ENCODE results near the gene RXRA. TPM values are rescaled to one million over a fixed set of nuclear protein-coding genes. Genes with fewer than 3 reads are reported as not detected.

RXRA gene
- total and polyA plus RNA-seq, 2 of the 13 experiments (the other 11 are each of a cell fraction or from before 2014, with no cell fraction given) = 18.9 to 29.2 TPM

DNA sequence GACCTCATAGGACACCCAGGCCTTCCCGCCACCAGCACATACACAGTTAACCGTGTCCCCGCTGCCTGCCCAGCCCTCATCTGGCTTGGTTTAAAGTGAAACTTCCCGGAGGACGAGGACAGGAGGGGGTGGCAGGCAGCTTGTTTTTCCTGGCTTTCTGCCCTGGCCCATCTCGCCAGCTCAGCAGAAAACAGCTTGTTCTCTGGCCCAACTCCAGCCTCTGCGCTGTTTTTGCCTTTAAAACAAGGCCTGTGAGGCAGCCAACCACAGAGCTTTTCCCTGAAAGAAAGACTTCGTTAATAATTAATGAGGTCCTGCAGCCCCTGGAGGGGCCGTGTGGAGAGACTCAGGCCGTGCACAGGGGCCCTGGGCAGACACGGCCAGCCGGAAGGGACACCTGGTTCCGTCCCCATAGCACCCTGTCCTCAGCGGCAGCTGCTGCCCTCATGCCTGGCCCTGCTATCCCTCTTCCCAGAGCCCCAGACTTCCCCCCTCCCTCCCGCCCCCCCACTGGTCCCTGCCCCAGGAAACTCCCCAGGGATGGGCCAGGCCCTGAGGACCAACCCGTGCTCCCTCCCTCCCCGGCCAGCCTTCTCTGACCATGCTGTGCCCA, 108.7 kb downstream of the RXRA start (continued):
- no peak for TF ChIP-seq POLR2AphosphoS2 (IDR thresholded peaks at IDR 0.05; ENCODE audit: low read depth, low read length)
- TF ChIP-seq, protein P1, sequence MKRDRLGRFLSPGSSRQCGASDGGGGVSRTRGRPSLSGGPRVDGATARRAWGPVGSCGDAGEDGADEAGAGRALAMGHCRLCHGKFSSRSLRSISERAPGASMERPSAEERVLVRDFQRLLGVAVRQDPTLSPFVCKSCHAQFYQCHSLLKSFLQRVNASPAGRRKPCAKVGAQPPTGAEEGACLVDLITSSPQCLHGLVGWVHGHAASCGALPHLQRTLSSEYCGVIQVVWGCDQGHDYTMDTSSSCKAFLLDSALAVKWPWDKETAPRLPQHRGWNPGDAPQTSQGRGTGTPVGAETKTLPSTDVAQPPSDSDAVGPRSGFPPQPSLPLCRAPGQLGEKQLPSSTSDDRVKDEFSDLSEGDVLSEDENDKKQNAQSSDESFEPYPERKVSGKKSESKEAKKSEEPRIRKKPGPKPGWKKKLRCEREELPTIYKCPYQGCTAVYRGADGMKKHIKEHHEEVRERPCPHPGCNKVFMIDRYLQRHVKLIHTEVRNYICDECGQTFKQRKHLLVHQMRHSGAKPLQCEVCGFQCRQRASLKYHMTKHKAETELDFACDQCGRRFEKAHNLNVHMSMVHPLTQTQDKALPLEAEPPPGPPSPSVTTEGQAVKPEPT (CRISPR knock-in tag; IDR thresholded peaks at IDR 0.05; ENCODE audit: low read depth) = no peak
- no peak for TF ChIP-seq ZNF850 (CRISPR knock-in tag; conservative IDR thresholded peaks at IDR 0.05)
- peak; percentile 38; the same call in 1 of the 2 replicates for TF ChIP-seq RFXAP (CRISPR knock-in tag; IDR thresholded peaks at IDR 0.05; ENCODE audit: borderline replicate concordance)
- no peak for TF ChIP-seq GZF1 (CRISPR knock-in tag; IDR thresholded peaks at IDR 0.05)
- TF ChIP-seq ZFP90 (CRISPR knock-in tag; IDR thresholded peaks at IDR 0.05; ENCODE audit: borderline replicate concordance) = no peak
- TF ChIP-seq, protein P2, sequence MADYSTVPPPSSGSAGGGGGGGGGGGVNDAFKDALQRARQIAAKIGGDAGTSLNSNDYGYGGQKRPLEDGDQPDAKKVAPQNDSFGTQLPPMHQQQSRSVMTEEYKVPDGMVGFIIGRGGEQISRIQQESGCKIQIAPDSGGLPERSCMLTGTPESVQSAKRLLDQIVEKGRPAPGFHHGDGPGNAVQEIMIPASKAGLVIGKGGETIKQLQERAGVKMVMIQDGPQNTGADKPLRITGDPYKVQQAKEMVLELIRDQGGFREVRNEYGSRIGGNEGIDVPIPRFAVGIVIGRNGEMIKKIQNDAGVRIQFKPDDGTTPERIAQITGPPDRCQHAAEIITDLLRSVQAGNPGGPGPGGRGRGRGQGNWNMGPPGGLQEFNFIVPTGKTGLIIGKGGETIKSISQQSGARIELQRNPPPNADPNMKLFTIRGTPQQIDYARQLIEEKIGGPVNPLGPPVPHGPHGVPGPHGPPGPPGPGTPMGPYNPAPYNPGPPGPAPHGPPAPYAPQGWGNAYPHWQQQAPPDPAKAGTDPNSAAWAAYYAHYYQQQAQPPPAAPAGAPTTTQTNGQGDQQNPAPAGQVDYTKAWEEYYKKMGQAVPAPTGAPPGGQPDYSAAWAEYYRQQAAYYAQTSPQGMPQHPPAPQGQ (CRISPR knock-in tag; IDR thresholded peaks at IDR 0.05; ENCODE audit: borderline replicate concordance) = no peak
- TF ChIP-seq ZNF253 (CRISPR knock-in tag; IDR thresholded peaks at IDR 0.05; ENCODE audit: borderline replicate concordance) = no peak
- TF ChIP-seq MXI1 (IDR thresholded peaks at IDR 0.05; ENCODE audit: borderline replicate concordance, low read depth, low read length) = peak; percentile 41; the same call in 1 of the 3 replicates
- no peak for TF ChIP-seq ZNF337 (CRISPR knock-in tag; IDR thresholded peaks at IDR 0.05; ENCODE audit: borderline replicate concordance, low read depth)
- no peak for TF ChIP-seq SP140L (CRISPR knock-in tag; IDR thresholded peaks at IDR 0.05; ENCODE audit: borderline replicate concordance)
- TF ChIP-seq, protein P3, sequence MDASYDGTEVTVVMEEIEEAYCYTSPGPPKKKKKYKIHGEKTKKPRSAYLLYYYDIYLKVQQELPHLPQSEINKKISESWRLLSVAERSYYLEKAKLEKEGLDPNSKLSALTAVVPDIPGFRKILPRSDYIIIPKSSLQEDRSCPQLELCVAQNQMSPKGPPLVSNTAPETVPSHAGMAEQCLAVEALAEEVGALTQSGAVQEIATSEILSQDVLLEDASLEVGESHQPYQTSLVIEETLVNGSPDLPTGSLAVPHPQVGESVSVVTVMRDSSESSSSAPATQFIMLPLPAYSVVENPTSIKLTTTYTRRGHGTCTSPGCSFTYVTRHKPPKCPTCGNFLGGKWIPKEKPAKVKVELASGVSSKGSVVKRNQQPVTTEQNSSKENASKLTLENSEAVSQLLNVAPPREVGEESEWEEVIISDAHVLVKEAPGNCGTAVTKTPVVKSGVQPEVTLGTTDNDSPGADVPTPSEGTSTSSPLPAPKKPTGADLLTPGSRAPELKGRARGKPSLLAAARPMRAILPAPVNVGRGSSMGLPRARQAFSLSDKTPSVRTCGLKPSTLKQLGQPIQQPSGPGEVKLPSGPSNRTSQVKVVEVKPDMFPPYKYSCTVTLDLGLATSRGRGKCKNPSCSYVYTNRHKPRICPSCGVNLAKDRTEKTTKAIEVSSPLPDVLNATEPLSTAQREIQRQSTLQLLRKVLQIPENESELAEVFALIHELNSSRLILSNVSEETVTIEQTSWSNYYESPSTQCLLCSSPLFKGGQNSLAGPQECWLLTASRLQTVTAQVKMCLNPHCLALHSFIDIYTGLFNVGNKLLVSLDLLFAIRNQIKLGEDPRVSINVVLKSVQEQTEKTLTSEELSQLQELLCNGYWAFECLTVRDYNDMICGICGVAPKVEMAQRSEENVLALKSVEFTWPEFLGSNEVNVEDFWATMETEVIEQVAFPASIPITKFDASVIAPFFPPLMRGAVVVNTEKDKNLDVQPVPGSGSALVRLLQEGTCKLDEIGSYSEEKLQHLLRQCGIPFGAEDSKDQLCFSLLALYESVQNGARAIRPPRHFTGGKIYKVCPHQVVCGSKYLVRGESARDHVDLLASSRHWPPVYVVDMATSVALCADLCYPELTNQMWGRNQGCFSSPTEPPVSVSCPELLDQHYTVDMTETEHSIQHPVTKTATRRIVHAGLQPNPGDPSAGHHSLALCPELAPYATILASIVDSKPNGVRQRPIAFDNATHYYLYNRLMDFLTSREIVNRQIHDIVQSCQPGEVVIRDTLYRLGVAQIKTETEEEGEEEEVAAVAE (CRISPR knock-in tag; IDR thresholded peaks at IDR 0.05; ENCODE audit: borderline replicate concordance) = peak; percentile 79; the same call in 1 of the 2 replicates
- TF ChIP-seq ZNF709 (CRISPR knock-in tag; IDR thresholded peaks at IDR 0.05) = no peak
- no peak; the same call in 1 of the 2 replicates for TF ChIP-seq ZSCAN21 (CRISPR knock-in tag; IDR thresholded peaks at IDR 0.05; ENCODE audit: borderline replicate concordance)
- TF ChIP-seq, protein P4, sequence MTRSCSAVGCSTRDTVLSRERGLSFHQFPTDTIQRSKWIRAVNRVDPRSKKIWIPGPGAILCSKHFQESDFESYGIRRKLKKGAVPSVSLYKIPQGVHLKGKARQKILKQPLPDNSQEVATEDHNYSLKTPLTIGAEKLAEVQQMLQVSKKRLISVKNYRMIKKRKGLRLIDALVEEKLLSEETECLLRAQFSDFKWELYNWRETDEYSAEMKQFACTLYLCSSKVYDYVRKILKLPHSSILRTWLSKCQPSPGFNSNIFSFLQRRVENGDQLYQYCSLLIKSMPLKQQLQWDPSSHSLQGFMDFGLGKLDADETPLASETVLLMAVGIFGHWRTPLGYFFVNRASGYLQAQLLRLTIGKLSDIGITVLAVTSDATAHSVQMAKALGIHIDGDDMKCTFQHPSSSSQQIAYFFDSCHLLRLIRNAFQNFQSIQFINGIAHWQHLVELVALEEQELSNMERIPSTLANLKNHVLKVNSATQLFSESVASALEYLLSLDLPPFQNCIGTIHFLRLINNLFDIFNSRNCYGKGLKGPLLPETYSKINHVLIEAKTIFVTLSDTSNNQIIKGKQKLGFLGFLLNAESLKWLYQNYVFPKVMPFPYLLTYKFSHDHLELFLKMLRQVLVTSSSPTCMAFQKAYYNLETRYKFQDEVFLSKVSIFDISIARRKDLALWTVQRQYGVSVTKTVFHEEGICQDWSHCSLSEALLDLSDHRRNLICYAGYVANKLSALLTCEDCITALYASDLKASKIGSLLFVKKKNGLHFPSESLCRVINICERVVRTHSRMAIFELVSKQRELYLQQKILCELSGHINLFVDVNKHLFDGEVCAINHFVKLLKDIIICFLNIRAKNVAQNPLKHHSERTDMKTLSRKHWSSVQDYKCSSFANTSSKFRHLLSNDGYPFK (CRISPR knock-in tag; IDR thresholded peaks at IDR 0.05; ENCODE audit: borderline replicate concordance) = no peak; the same call in 1 of the 2 replicates
- TF ChIP-seq KLF11 (CRISPR knock-in tag; IDR thresholded peaks at IDR 0.05) = no peak
- no peak for TF ChIP-seq ZNF768 (CRISPR knock-in tag; IDR thresholded peaks at IDR 0.05)
